BJ (cell line): Measurements from ENCODE around the gene ISY1. TPM values are rescaled to one million over a fixed set of nuclear protein-coding genes. Genes with fewer than 3 reads are reported as not detected.
"Not testable (repeated sequence)": the region's sequence is repeated elsewhere in the genome, so short reads cannot be mapped to it uniquely, and the experiment has no call there.

ENCODE experiments used
- CTCF ChIA-PET: fragments of 350-600 bp; formaldehyde crosslinking; extraction: SDS; loops from one replicate; lab custom pipeline; 2021; ENCODE audit warnings: antibody characterized with exemption, inconsistent platforms; lab: Yijun Ruan, JAX
- POLR2A ChIA-PET: fragments of 300-600 bp; sonication (Branson Sonifier 250); formaldehyde crosslinking; extraction: SDS; loops from one replicate; lab custom pipeline; 2021; ENCODE audit warnings: antibody characterized with exemption; lab: Charles Lee
- DNase-seq: peaks from one replicate; pipeline ENCODE4 v3.0.0-alpha.2; 2011; ENCODE audit warnings: low read depth
- H3K27me3 ChIP-seq: 2 replicates; pipeline ENCODE4 v1.6.0; 2011; ENCODE audit warnings: low read length; ENCODE audit not compliant: control insufficient read depth, insufficient read depth
- H3K36me3 ChIP-seq: 2 replicates; pipeline ENCODE4 v1.5.1; 2011; ENCODE audit warnings: low read length; ENCODE audit not compliant: control insufficient read depth, insufficient read depth
- H3K4me3 ChIP-seq: 2 replicates; pipeline ENCODE4 v1.5.1; 2011; ENCODE audit warnings: low read depth, mild to moderate bottlenecking, control low read depth, low read length
- CTCF ChIP-seq: IDR thresholded peaks from 2 replicates; pipeline ENCODE4 v1.5.1; 2011; ENCODE audit warnings: low read depth, mild to moderate bottlenecking, control low read depth, inconsistent platforms, low read length, moderate library complexity; ENCODE audit not compliant: insufficient read depth
- polyA plus RNA-seq: library from polyadenylated mRNA; depleted of rRNA; stranded (reverse); fragments of >200 nt; gene quantifications from 2 replicates; pipeline ENCODE4 v1.2.3, GENCODE V29; 2011

Gene ISY1
- polyA plus RNA-seq, 1 experiment, result 34.2 TPM

GRCh38 chr3:129161860-129162271, 1.0 kb upstream of the ISY1 start:
- no peaks in the 10 kb centered on the region for H3K27me3 ChIP-seq
- H3K36me3 ChIP-seq, result peaks cover 9% of the 10 kb centered on the region
- no peak for TF ChIP-seq CTCF
- no peak for DNase-seq
- POLR2A ChIA-PET, result interaction anchor here (0.6 kb wide), 1 partner anchor 13 kb away, joined by 5 read pairs; no protein-coding TSS in a partner anchor
- peak overlapping the region; percentile 83 for H3K4me3 ChIP-seq
- CTCF ChIA-PET, result interaction anchor here (0.7 to 2.1 kb wide), 12 partner anchors 9 to 544 kb away, joined by 3 to 35 read pairs (median 4); no protein-coding TSS in a partner anchor

GRCh38 chr3:129144786-129145185, 16.1 kb downstream of the ISY1 start:
- ChIA-PET CTCF (interaction anchor here (0.8 to 2.0 kb wide), 4 partner anchors 11 to 174 kb away, joined by 3 to 8 read pairs (median 5); no protein-coding TSS in a partner anchor), POLR2A (no interaction called here)
- DNase-seq, result no peak
- no peak overlapping the region for H3K4me3 ChIP-seq
- H3K27me3 ChIP-seq, result no peaks in the 10 kb centered on the region
- H3K36me3 ChIP-seq, result peaks cover 5% of the 10 kb centered on the region
- TF ChIP-seq CTCF, result no peak

DNA sequence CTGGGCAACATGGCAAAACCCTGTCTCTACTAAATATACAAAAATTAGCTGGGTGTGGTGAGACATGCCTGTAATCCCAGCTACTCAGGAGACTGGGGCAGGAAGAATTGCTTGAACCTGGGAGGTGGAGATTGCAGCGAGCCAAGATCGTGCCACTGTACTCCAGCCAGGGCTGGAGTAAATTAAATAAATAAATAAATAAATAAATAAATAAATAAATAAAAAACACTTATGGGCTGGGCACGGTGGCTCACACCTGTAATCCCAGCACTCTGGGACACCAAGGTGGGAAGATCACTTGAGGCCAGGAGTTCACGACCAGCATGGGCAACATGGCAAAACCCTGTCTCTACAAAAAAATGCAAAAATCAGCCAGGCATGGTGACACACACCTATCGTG, 19.9 kb downstream of the ISY1 start:
- H3K4me3 ChIP-seq, CTCF ChIA-PET, H3K36me3 ChIP-seq, H3K27me3 ChIP-seq, DNase-seq, POLR2A ChIA-PET: not testable (repeated sequence)

- Histone ChIP-seq H3K36me3 (peaks cover 7% of the 10 kb centered on the region), H3K4me3 (no peak overlapping the region), H3K27me3 (no peaks in the 10 kb centered on the region)
- TF ChIP-seq CTCF, result no peak
- no peak for DNase-seq
- ChIA-PET CTCF (no interaction called here), POLR2A (no interaction called here)
These were observed 21.0 kb downstream of the ISY1 start for GRCh38 chr3:129139911-129140310.

GRCh38 chr3:129136275-129136674, 24.6 kb downstream of the ISY1 start:
- H3K4me3 ChIP-seq, POLR2A ChIA-PET, H3K27me3 ChIP-seq, DNase-seq, CTCF ChIA-PET: not testable (repeated sequence)
- H3K36me3 ChIP-seq, result peaks cover 20% of the 10 kb centered on the region

- DNase-seq, result no peak
- POLR2A ChIA-PET, result no interaction called here
- no peak for TF ChIP-seq CTCF
- Histone ChIP-seq H3K4me3 (no peak overlapping the region), H3K36me3 (peaks cover 30% of the 10 kb centered on the region), H3K27me3 (no peaks in the 10 kb centered on the region)
- CTCF ChIA-PET, result interaction anchor here (0.9 to 1.0 kb wide), 2 partner anchors 113 to 114 kb away, joined by 3 read pairs; no protein-coding TSS in a partner anchor
These were observed 28.6 kb downstream of the ISY1 start for GRCh38 chr3:129132097-129132866.
